HCT116 (cell line): Measurements from ENCODE around the gene TMEM240.

ENCODE experiments used
- CBX3 ChIP-seq: IDR thresholded peaks from 2 replicates; pipeline ENCODE4 v1.6.1; 2012; ENCODE audit warnings: low read depth
- CTCF ChIP-seq, 3 experiments: fragments of 200-600 bp in 1 of 3; sonication (generic) in 1 of 3; IDR thresholded peaks in 2 of 3; conservative IDR thresholded peaks in 1 of 3; 2 replicates each; pipeline ENCODE4 v1.5.1; 2012 to 2017; ENCODE audit warnings: low read depth in 2 of 3, low read length in 2 of 3, antibody characterized with exemption in 1 of 3, borderline replicate concordance in 1 of 3, control low read depth in 1 of 3, mild to moderate bottlenecking in 1 of 3, mixed read lengths in 1 of 3, mixed run types in 1 of 3, moderate library complexity in 1 of 3; ENCODE audit not compliant: insufficient read depth in 1 of 3
- EZH2 ChIP-seq: fragments of 200-600 bp; sonication (generic); IDR thresholded peaks from 2 replicates; pipeline ENCODE4 v1.6.1; 2017; ENCODE audit warnings: antibody characterized with exemption, mixed run types
- EZH2phosphoT487 ChIP-seq: fragments of 200-600 bp; IDR thresholded peaks from 2 replicates; pipeline ENCODE4 v1.6.1; 2018; ENCODE audit warnings: antibody characterized with exemption, borderline replicate concordance
- POLR2AphosphoS5 ChIP-seq: IDR thresholded peaks from 2 replicates; pipeline ENCODE4 v1.6.1; 2011; ENCODE audit warnings: mild to moderate bottlenecking, low read depth, low read length, moderate library complexity
- RAD21 ChIP-seq: IDR thresholded peaks from 2 replicates; pipeline ENCODE4 v1.6.1; 2012; ENCODE audit warnings: low read depth, mild to moderate bottlenecking
- SRF ChIP-seq: IDR thresholded peaks from 2 replicates; pipeline ENCODE4 v1.6.1; 2012; ENCODE audit warnings: low read depth
- TCF7L2 ChIP-seq: IDR thresholded peaks from 2 replicates; pipeline ENCODE4 v1.7.0; 2011; ENCODE audit warnings: borderline replicate concordance, inconsistent platforms; ENCODE audit not compliant: insufficient read depth, insufficient read length; ENCODE audit errors: extremely low read depth
- TF ChIP-seq, protein P1 (sequence below): IDR thresholded peaks from 2 replicates; pipeline ENCODE4 v1.6.1; 2012

- TF ChIP-seq TCF7L2, result no peak
- no peak for TF ChIP-seq SRF
- TF ChIP-seq POLR2AphosphoS5, result no peak
- no peak for TF ChIP-seq CTCF (IDR thresholded peaks at IDR 0.05 in 2 of 3, conservative IDR thresholded peaks at IDR 0.05 in 1 of 3; ENCODE audit: borderline replicate concordance in 1 of 3, insufficient read depth in 1 of 3, low read depth in 2 of 3, low read length in 2 of 3)
- no peak for TF ChIP-seq EZH2
- no peak for TF ChIP-seq CBX3
- TF ChIP-seq RAD21, result no peak
- no peak for TF ChIP-seq EZH2phosphoT487
- TF ChIP-seq, protein P1, sequence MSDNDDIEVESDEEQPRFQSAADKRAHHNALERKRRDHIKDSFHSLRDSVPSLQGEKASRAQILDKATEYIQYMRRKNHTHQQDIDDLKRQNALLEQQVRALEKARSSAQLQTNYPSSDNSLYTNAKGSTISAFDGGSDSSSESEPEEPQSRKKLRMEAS, result no peak
These were observed 23.3 kb upstream of the TMEM240 start for GRCh38 chr1:1563688-1564087.
